ENCODE measurements around the gene SMIM9.
"Not testable (repeated sequence)": the region's sequence is repeated elsewhere in the genome, so short reads cannot be mapped to it uniquely, and the experiment has no call there.

Gene SMIM9

GRCh38 chrX:154834562-154834961 lies at the start of gene SMIM9:
SMIM9 (minus strand) TSS chrX:154834662; CDS start chrX:154830856, 3,806 bp downstream.
- TF ChIP-seq, protein P1, sequence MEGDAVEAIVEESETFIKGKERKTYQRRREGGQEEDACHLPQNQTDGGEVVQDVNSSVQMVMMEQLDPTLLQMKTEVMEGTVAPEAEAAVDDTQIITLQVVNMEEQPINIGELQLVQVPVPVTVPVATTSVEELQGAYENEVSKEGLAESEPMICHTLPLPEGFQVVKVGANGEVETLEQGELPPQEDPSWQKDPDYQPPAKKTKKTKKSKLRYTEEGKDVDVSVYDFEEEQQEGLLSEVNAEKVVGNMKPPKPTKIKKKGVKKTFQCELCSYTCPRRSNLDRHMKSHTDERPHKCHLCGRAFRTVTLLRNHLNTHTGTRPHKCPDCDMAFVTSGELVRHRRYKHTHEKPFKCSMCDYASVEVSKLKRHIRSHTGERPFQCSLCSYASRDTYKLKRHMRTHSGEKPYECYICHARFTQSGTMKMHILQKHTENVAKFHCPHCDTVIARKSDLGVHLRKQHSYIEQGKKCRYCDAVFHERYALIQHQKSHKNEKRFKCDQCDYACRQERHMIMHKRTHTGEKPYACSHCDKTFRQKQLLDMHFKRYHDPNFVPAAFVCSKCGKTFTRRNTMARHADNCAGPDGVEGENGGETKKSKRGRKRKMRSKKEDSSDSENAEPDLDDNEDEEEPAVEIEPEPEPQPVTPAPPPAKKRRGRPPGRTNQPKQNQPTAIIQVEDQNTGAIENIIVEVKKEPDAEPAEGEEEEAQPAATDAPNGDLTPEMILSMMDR (IDR thresholded peaks at IDR 0.05; ENCODE audit: low read depth, low read length), result no peak
- no peak for DNase-seq (ENCODE audit: low read depth in 2 of 2)
- H3K4me3 ChIP-seq (replicated peaks in 1 of 2; ENCODE audit: low read depth in 2 of 2, low read length in 2 of 2), result no peak within 1 kb of the TSS

DNA sequence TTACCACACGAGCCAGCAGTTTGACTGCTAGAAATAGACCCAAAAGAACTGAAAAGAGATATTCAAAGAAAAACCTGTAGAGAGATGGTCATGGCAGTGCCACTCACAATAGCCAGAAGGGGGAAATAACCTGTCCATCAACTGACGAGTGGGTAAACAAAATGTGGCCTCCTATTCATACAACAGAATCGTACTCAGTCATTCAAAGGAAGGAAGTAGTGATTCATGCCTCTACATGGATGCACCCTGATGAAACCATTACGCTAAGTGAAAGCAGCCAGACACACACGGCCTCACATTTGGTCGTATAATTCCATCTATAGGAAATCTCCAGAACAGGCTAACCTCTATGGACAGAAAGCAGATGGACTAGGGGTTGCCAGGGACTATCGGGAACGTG lies 49.6 kb upstream of the SMIM9 start:
- DNase-seq (ENCODE audit: low read depth in 2 of 2), result not testable (repeated sequence)

DNA sequence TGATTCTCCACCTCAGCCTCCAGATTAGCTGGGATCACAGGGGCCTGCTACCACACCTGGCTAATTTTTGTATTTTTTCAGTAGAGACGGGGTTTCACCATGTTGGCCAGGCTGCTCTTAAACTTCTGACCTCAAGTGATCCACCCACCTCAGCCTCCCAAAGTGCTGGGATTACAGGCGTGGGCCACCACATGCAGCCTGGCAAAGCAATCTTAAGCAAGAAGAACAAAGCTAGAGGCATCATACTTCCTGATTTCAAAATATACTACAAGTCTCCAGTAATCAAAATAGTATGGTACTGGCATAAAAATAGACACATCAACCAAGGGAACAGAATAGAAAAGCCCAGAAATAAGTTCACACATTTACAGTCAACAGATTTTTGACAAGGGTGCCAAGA lies 38.9 kb upstream of the SMIM9 start:
- TF ChIP-seq, protein P1 (IDR thresholded peaks at IDR 0.05; ENCODE audit: low read depth, low read length), result no peak
- no peak for DNase-seq (ENCODE audit: low read depth in 2 of 2)

More for the DNA sequence above, 49.6 kb upstream of the SMIM9 start:
- not testable (repeated sequence) for H3K4me3 ChIP-seq (replicated peaks in 1 of 2; ENCODE audit: low read depth in 2 of 2, low read length in 2 of 2)

GRCh38 chrX:154868522-154868921 lies 34.1 kb upstream of the SMIM9 start:
- DNase-seq (ENCODE audit: low read depth in 2 of 2), result not testable (repeated sequence)

More for the DNA sequence above, 38.9 kb upstream of the SMIM9 start:
- no peak overlapping the region for H3K4me3 ChIP-seq (replicated peaks in 1 of 2; ENCODE audit: low read depth in 2 of 2, low read length in 2 of 2)

GRCh38 chrX:154855256-154855655 lies 20.8 kb upstream of the SMIM9 start:
- peak in 1 of 2 donors; percentile 48 for DNase-seq (ENCODE audit: low read depth in 2 of 2)
- TF ChIP-seq, protein P1 (IDR thresholded peaks at IDR 0.05; ENCODE audit: low read depth, low read length), result no peak
- H3K4me3 ChIP-seq (replicated peaks in 1 of 2; ENCODE audit: low read depth in 2 of 2, low read length in 2 of 2), result no peak overlapping the region

More at GRCh38 chrX:154868522-154868921, 34.1 kb upstream of the SMIM9 start:
- not testable (repeated sequence) for H3K4me3 ChIP-seq (replicated peaks in 1 of 2; ENCODE audit: low read depth in 2 of 2, low read length in 2 of 2)

DNA sequence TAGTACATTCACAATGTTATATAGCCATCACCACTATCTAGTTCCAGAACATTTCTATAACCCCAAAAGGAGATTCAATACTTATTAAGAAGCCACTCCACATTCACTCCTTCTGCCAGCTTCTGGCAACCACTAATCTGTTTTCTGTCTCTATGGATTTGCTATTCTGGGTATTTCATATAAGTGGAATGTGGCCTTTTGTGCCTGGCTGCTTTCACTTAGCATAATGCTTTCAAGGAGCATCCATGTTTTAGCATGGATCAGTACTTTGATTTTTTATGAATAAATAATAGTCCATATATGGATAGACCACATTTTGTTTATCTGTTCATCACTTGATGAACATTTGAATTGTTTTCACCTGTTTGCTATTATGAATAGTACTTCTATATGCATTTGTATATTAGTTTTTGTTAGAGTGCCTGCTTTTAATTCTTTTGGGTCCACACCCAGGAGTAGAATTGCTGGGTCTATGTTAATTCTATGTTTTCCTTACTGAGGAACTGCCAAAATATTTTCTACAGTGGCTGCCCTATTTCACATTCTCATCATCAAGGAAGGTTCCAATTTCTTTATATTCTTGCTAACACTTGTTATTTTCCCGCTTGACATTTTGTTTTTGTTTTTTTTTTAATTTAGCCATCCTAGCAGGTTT lies 16.6 kb upstream of the SMIM9 start:
- peak in 1 of 2 donors; percentile 5 for DNase-seq (ENCODE audit: low read depth in 2 of 2)
- TF ChIP-seq, protein P1 (IDR thresholded peaks at IDR 0.05; ENCODE audit: low read depth, low read length), result no peak
- H3K4me3 ChIP-seq (replicated peaks in 1 of 2; ENCODE audit: low read depth in 2 of 2, low read length in 2 of 2), result no peak overlapping the region

- TF ChIP-seq, protein P1 (IDR thresholded peaks at IDR 0.05; ENCODE audit: low read depth, low read length), result peak; percentile 50
- DNase-seq (ENCODE audit: low read depth in 2 of 2), result peak; percentile 75 to 77
- H3K4me3 ChIP-seq (replicated peaks in 1 of 2; ENCODE audit: low read depth in 2 of 2, low read length in 2 of 2), result no peak overlapping the region
Observed at GRCh38 chrX:154840856-154841255, 6.4 kb upstream of the SMIM9 start.

- no peak for DNase-seq (ENCODE audit: low read depth in 2 of 2)
- TF ChIP-seq, protein P1 (IDR thresholded peaks at IDR 0.05; ENCODE audit: low read depth, low read length), result no peak
- H3K4me3 ChIP-seq (replicated peaks in 1 of 2; ENCODE audit: low read depth in 2 of 2, low read length in 2 of 2), result no peak overlapping the region
Observed at GRCh38 chrX:154836163-154836562, 1.7 kb upstream of the SMIM9 start.

All from cardiac fibroblast (primary cell).